Neural cell (in vitro differentiated cells): Measurements from ENCODE around the gene PMEL. TPM values are rescaled to one million over a fixed set of nuclear protein-coding genes. Genes with fewer than 3 reads are reported as not detected.
"Not testable (repeated sequence)": the region's sequence is repeated elsewhere in the genome, so short reads cannot be mapped to it uniquely, and the experiment has no call there.

Experiments used
- H2AFZ ChIP-seq: fragments of 200-600, 300-800 bp; sonication (generic), shearing (Covaris generic); 2 replicates; pipeline ENCODE4 v1.6.0; 2014; ENCODE audit warnings: low read depth, mild to moderate bottlenecking, antibody characterized with exemption, low read length, moderate library complexity
- H3F3A ChIP-seq: fragments of 200-600 bp; shearing (Covaris generic); 2 replicates; pipeline ENCODE4 v1.6.1; 2016; ENCODE audit warnings: mild to moderate bottlenecking, moderate library complexity, mixed read lengths, antibody characterized with exemption, low read length; ENCODE audit not compliant: insufficient read depth, poor library complexity, severe bottlenecking
- H3K27ac ChIP-seq: fragments of 200-600, 300-800 bp; sonication (generic), shearing (Covaris generic); 2 replicates; pipeline ENCODE4 v1.5.1; 2014; ENCODE audit warnings: mild to moderate bottlenecking, low read length, moderate library complexity
- H3K27me3 ChIP-seq: fragments of 300-800, 200-600 bp; sonication (generic), shearing (Covaris generic); 2 replicates; pipeline ENCODE4 v1.6.0; 2014; ENCODE audit warnings: mild to moderate bottlenecking, low read depth, low read length, moderate library complexity; ENCODE audit not compliant: insufficient read depth
- H3K36me3 ChIP-seq: fragments of 300-800, 200-600 bp; sonication (generic), shearing (Covaris generic); 2 replicates; pipeline ENCODE4 v1.5.1; 2014; ENCODE audit warnings: mild to moderate bottlenecking, antibody characterized with exemption, low read length, moderate library complexity; ENCODE audit not compliant: insufficient read depth
- H3K4me2 ChIP-seq: fragments of 300-800, 200-600 bp; sonication (generic), shearing (Covaris generic); 2 replicates; pipeline ENCODE4 v1.6.0; 2014; ENCODE audit warnings: mild to moderate bottlenecking, low read length
- H3K4me3 ChIP-seq: fragments of 300-800, 200-600 bp; sonication (generic), shearing (Covaris generic); 2 replicates; pipeline ENCODE4 v1.5.1; 2014; ENCODE audit warnings: mild to moderate bottlenecking, low read length, moderate library complexity
- H3K79me2 ChIP-seq: fragments of 200-600 bp; shearing (Covaris generic); replicated peaks from 2 replicates; pipeline ENCODE4 v1.6.0; 2014; ENCODE audit warnings: mild to moderate bottlenecking, low read length, moderate library complexity; ENCODE audit not compliant: insufficient read depth
- H3K9ac ChIP-seq: fragments of 300-800, 200-600 bp; sonication (generic), shearing (Covaris generic); 2 replicates; pipeline ENCODE4 v1.6.1; 2016; ENCODE audit warnings: mild to moderate bottlenecking, low read length, mixed read lengths
- H3K9me2 ChIP-seq: fragments of 200-600 bp; shearing (Covaris generic); 2 replicates; pipeline ENCODE4 v1.6.1; 2016; ENCODE audit warnings: mild to moderate bottlenecking, low read length, mixed read lengths; ENCODE audit not compliant: insufficient read depth
- H3K9me3 ChIP-seq: fragments of 200-600, 300-800 bp; sonication (generic), shearing (Covaris generic); 2 replicates; pipeline ENCODE4 v1.6.1; 2016; ENCODE audit warnings: mild to moderate bottlenecking, mixed run types, low read length, moderate library complexity, mixed read lengths
- H4K20me1 ChIP-seq: fragments of 200-600 bp; shearing (Covaris generic); 2 replicates; pipeline ENCODE4 v1.6.1; 2016; ENCODE audit warnings: mild to moderate bottlenecking, mixed run types; ENCODE audit not compliant: insufficient read depth
- EP300 ChIP-seq: fragments of 450-650 bp; conservative IDR thresholded peaks from 2 replicates; pipeline ENCODE4 v1.6.1; 2014; ENCODE audit warnings: antibody characterized with exemption, mild to moderate bottlenecking, moderate library complexity; ENCODE audit not compliant: poor library complexity, severe bottlenecking
- EZH2 ChIP-seq: fragments of 200-600, 300-800 bp; shearing (Covaris generic), sonication (generic); IDR thresholded peaks from 2 replicates; pipeline ENCODE4 v1.6.1; 2014; ENCODE audit warnings: antibody characterized with exemption, low read length, borderline replicate concordance, mild to moderate bottlenecking; ENCODE audit not compliant: insufficient read depth, poor library complexity, severe bottlenecking
- RAD21 ChIP-seq: fragments of 450-650 bp; conservative IDR thresholded peaks from 2 replicates; pipeline ENCODE4 v1.6.1; 2014; ENCODE audit warnings: antibody characterized with exemption, mild to moderate bottlenecking, moderate library complexity
- SMC3 ChIP-seq: fragments of 450-650 bp; conservative IDR thresholded peaks from 2 replicates; pipeline ENCODE4 v1.6.1; 2014; ENCODE audit warnings: antibody characterized with exemption, mild to moderate bottlenecking, moderate library complexity; ENCODE audit not compliant: poor library complexity
- TAF1 ChIP-seq: IDR thresholded peaks from 2 replicates; pipeline ENCODE4 v1.6.1; 2012; ENCODE audit warnings: low read depth
- polyA plus RNA-seq: library from polyadenylated mRNA; depleted of rRNA; stranded (reverse); fragments of >200 nt; gene quantifications from 2 replicates; pipeline ENCODE4 v1.2.3, GENCODE V29; 2014
- TF ChIP-seq, protein P1 (sequence below): IDR thresholded peaks from 2 replicates; pipeline ENCODE4 v1.6.1; 2012; ENCODE audit warnings: borderline replicate concordance

Gene PMEL
- polyA plus RNA-seq, 1 donor from 2014 or later: not detected

DNA sequence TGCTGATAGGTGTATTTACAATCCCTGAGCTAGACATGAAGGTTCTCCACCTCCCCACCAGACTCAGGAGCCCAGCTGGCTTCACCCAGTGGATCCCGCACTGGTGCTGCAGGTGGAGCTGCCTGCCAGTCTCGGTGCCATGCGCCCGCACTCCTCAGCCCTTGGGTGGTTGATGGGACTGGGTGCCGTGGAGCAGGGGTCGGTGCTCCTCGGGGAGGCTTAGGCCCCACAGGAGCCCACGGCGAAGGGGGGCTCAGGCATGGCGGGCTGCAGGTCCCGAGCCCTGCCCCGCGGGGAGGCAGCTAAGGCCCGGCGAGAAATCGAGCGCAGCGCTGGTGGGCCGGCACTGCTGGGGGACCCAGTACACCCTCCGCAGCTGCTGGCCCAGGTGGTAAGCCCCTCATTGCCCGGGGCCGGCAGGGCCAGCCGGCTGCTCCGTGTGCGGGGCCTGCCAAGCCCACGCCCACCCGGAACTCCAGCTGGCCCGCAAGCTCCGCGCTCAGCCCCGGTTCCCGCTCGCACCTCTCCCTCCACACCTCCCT is 34.2 kb upstream of the PMEL start:
- not testable (repeated sequence) for H3K9ac ChIP-seq, H3K36me3 ChIP-seq, H3K4me2 ChIP-seq, H2AFZ ChIP-seq, H3K4me3 ChIP-seq, H3K79me2 ChIP-seq, H3K9me3 ChIP-seq, H3K27me3 ChIP-seq, H3K9me2 ChIP-seq, H3K27ac ChIP-seq, H3F3A ChIP-seq, H4K20me1 ChIP-seq

- H3K27ac ChIP-seq, H3K9me2 ChIP-seq, H3K9ac ChIP-seq, H3K9me3 ChIP-seq, H3K4me3 ChIP-seq, H4K20me1 ChIP-seq, H3K36me3 ChIP-seq, H3K4me2 ChIP-seq, H3K27me3 ChIP-seq, H2AFZ ChIP-seq, H3F3A ChIP-seq, H3K79me2 ChIP-seq: not testable (repeated sequence)
Measured at GRCh38 chr12:55999522-55999921, 33.7 kb upstream of the PMEL start.

DNA sequence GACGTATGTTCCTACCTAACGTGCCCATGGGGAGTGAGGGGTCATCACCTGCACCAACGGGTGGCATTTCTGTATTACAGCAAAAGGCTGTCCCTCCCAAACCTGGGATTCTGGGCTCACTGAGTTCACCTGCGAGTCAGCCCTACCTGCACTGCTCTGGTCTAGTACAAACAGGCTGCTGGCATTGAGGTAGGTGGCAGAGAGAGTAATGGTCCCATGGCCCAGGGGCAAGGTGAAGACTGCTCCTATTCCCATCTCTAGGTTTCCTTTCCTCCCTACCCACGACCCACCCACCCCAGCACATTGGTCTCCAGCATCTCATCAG is 31.7 kb upstream of the PMEL start:
- Histone ChIP-seq H3K9ac (peak overlapping the region; percentile 75), H4K20me1 (no peaks in the 10 kb centered on the region), H3K4me3 (peak overlapping the region; percentile 80), H3K36me3 (no peaks in the 10 kb centered on the region), H2AFZ (no peak overlapping the region), H3K9me3 (no peaks in the 10 kb centered on the region), H3K27ac (peak overlapping the region; percentile 70), H3F3A (no peaks in the 10 kb centered on the region), H3K4me2 (peak overlapping the region; percentile 68), H3K9me2 (no peaks in the 10 kb centered on the region), H3K27me3 (no peaks in the 10 kb centered on the region), H3K79me2 (peaks cover 4% of the 10 kb centered on the region)
- TF ChIP-seq, protein P1, sequence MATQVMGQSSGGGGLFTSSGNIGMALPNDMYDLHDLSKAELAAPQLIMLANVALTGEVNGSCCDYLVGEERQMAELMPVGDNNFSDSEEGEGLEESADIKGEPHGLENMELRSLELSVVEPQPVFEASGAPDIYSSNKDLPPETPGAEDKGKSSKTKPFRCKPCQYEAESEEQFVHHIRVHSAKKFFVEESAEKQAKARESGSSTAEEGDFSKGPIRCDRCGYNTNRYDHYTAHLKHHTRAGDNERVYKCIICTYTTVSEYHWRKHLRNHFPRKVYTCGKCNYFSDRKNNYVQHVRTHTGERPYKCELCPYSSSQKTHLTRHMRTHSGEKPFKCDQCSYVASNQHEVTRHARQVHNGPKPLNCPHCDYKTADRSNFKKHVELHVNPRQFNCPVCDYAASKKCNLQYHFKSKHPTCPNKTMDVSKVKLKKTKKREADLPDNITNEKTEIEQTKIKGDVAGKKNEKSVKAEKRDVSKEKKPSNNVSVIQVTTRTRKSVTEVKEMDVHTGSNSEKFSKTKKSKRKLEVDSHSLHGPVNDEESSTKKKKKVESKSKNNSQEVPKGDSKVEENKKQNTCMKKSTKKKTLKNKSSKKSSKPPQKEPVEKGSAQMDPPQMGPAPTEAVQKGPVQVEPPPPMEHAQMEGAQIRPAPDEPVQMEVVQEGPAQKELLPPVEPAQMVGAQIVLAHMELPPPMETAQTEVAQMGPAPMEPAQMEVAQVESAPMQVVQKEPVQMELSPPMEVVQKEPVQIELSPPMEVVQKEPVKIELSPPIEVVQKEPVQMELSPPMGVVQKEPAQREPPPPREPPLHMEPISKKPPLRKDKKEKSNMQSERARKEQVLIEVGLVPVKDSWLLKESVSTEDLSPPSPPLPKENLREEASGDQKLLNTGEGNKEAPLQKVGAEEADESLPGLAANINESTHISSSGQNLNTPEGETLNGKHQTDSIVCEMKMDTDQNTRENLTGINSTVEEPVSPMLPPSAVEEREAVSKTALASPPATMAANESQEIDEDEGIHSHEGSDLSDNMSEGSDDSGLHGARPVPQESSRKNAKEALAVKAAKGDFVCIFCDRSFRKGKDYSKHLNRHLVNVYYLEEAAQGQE: no peak
- TF ChIP-seq RAD21 (no peak), TAF1 (no peak), SMC3 (no peak), EP300 (no peak), EZH2 (no peak)
